Posterior cingulate gyrus (tissue), 11 donors: ENCODE data around the gene FBXW5.

ENCODE experiments used
- DNase-seq, 10 donors: peaks; one replicate each; pipeline versions ENCODE4 v3.0.0 to v3.0.0-alpha.2; 2020 to 2021; ENCODE audit warnings: mixed read lengths in 3 of 10
- intact Hi-C: fragments of 100-400 bp; cut with DNase I; formaldehyde crosslinking; loops from one replicate; pipeline ENCODE4 v1.15.1; 2023

Gene FBXW5

GRCh38 chr9:136944519-136945332 is at the start of gene FBXW5, which contains the start of gene C8G:
TSS of gene FBXW5 (minus strand) at chr9:136944738. CDS start at chr9:136944083, 655 bp downstream.
TSS of gene C8G (plus strand) at chr9:136945243. CDS start at chr9:136945321, 78 bp downstream.
- DNase-seq = peak; percentile 86 to 99 (median 92)
- intact Hi-C loops = loop anchor here (10.0 kb wide), 2 partner anchors 100 to 150 kb away; partner anchors contain the start of genes AJM1, CCDC183, PHPT1 and TMEM141

GRCh38 chr9:136992819-136993369 is 48.4 kb upstream of the FBXW5 start:
- no peak for DNase-seq
- intact Hi-C loops = no loop called here

- DNase-seq = peak; percentile 87 to 99 (median 94)
- intact Hi-C loops = no loop called here
Observed at GRCh38 chr9:136991993-136992818, 47.7 kb upstream of the FBXW5 start, which contains the start of gene PAXX. TSS of gene PAXX (plus strand) at chr9:136992422. CDS start at chr9:136992444, 22 bp downstream.

- intact Hi-C loops = no loop called here
- DNase-seq = no peak
Observed at GRCh38 chr9:136990242-136990911, 45.8 kb upstream of the FBXW5 start.

GRCh38 chr9:136988872-136989271 is 44.3 kb upstream of the FBXW5 start:
- no peak for DNase-seq
- intact Hi-C loops = no loop called here

- peak in 1 of 10 donors; percentile 7 for DNase-seq
- intact Hi-C loops = no loop called here
Observed at GRCh38 chr9:136985853-136986252, 41.3 kb upstream of the FBXW5 start.

- peak in 1 of 10 donors; percentile 39 for DNase-seq
- intact Hi-C loops = no loop called here
Observed at GRCh38 chr9:136985027-136985602, 40.6 kb upstream of the FBXW5 start.

- peak in 1 of 10 donors; percentile 12 for DNase-seq
- intact Hi-C loops = no loop called here
Observed at GRCh38 chr9:136984464-136985026, 40.0 kb upstream of the FBXW5 start.

GRCh38 chr9:136983656-136984314 is 39.2 kb upstream of the FBXW5 start:
- intact Hi-C loops = no loop called here
- DNase-seq = no peak

- DNase-seq = no peak
- intact Hi-C loops = no loop called here
Observed at GRCh38 chr9:136983167-136983566, 38.6 kb upstream of the FBXW5 start.

GRCh38 chr9:136982232-136983051 is 37.9 kb upstream of the FBXW5 start, which contains the start of gene LCNL1:
TSS of gene LCNL1 (plus strand) at chr9:136982993. CDS start at chr9:136983587, 594 bp downstream.
- intact Hi-C loops = no loop called here
- peak in 7 of 10 donors; percentile 43 to 91 (median 55) for DNase-seq

- intact Hi-C loops = no loop called here
- DNase-seq = peak in 4 of 10 donors; percentile 41 to 61 (median 48)
Observed at GRCh38 chr9:136981588-136982231, 37.2 kb upstream of the FBXW5 start.

GRCh38 chr9:136980669-136981478 is 36.3 kb upstream of the FBXW5 start:
- intact Hi-C loops = no loop called here
- DNase-seq = no peak

GRCh38 chr9:136979769-136980587 is 35.4 kb upstream of the FBXW5 start:
- intact Hi-C loops = no loop called here
- DNase-seq = peak in 1 of 10 donors; percentile 35

- no peak for DNase-seq
- intact Hi-C loops = no loop called here
Observed at GRCh38 chr9:136978865-136979544, 34.5 kb upstream of the FBXW5 start.
